Neural progenitor cell (in vitro differentiated cells): ENCODE results near the gene OVOL2.
"Not testable (repeated sequence)": the region's sequence is repeated elsewhere in the genome, so short reads cannot be mapped to it uniquely, and the experiment has no call there.

Experiments
- CTCF ChIP-seq: fragments of 200-600 bp; sonication (generic); IDR thresholded peaks from 2 replicates; pipeline ENCODE4 v1.5.1; 2017; ENCODE audit warnings: antibody characterized with exemption, mild to moderate bottlenecking
- EZH2 ChIP-seq: fragments of 200-600 bp; sonication (generic); IDR thresholded peaks from 2 replicates; pipeline ENCODE4 v1.6.1; 2017; ENCODE audit warnings: antibody characterized with exemption, mild to moderate bottlenecking, moderate library complexity
- EZH2phosphoT487 ChIP-seq: fragments of 200-600 bp; sonication (generic); IDR thresholded peaks from 2 replicates; pipeline ENCODE4 v1.6.1; 2017; ENCODE audit warnings: antibody characterized with exemption

- TF ChIP-seq CTCF, EZH2phosphoT487, EZH2: not testable (repeated sequence)
These were observed 31.1 kb upstream of the OVOL2 start for GRCh38 chr20:18088841-18089240.
